Middle frontal gyrus (tissue), 1 donor: Measurements from ENCODE around the gene A4GALT.

Experiments used
- DNase-seq: peaks from one replicate; pipeline ENCODE4 v3.0.0-alpha.2; 2015; ENCODE audit warnings: low spot score; ENCODE audit errors: extremely low spot score

The A4GALT gene

DNA sequence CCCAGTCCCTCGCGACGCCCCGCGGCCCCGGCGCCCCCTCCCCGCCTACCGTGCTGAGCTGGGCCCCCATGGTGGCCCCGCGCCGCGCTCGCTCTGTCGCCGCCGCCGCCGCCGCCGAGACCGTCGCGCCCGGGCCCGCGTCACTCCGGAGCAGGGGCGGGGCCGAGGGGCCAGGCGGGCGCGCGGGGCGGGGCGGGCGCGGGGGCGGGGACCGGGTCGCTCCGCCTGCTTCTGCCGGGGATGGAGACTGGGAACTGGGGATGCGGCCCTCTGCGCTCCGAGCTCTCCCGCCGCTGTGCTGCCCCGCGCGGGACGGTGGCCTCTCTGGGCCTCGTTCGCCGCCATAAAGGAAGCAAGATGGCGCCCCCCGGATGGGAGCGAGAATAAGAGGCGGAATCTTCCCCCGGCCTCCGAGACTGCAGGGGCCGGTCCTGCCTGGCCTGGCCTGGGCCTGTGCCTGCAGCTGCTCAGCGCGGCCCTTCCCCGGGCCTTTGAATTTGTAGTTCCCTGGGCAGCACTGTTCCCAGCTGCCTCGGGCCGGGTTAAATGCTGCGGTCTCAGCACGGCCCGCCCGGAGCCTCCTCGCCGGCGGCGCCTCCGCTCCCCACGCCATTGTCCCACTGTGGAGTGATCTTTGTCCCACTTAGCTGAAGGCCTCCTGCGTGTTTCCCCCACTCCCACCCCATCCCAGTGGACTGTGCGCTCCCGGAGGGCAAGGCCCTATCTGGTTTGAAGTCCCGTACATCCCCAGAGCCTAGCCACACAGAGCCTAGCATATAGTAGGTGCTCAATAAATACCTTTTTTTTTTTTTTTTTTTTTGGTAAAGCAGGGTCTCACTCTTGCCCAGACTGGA lies 71.2 kb downstream of the A4GALT start, which contains the start of gene CYB5R3:
CYB5R3 (minus strand) TSS at position 147 of the 854 bp plus-strand sequence; CDS start at position 70, 77 bp downstream.
- DNase-seq: peak; percentile 43

GRCh38 chr22:42648368-42649245 lies 72.1 kb downstream of the A4GALT start:
- no peak for DNase-seq

GRCh38 chr22:42648017-42648367 lies 72.7 kb downstream of the A4GALT start:
- DNase-seq: no peak

DNA sequence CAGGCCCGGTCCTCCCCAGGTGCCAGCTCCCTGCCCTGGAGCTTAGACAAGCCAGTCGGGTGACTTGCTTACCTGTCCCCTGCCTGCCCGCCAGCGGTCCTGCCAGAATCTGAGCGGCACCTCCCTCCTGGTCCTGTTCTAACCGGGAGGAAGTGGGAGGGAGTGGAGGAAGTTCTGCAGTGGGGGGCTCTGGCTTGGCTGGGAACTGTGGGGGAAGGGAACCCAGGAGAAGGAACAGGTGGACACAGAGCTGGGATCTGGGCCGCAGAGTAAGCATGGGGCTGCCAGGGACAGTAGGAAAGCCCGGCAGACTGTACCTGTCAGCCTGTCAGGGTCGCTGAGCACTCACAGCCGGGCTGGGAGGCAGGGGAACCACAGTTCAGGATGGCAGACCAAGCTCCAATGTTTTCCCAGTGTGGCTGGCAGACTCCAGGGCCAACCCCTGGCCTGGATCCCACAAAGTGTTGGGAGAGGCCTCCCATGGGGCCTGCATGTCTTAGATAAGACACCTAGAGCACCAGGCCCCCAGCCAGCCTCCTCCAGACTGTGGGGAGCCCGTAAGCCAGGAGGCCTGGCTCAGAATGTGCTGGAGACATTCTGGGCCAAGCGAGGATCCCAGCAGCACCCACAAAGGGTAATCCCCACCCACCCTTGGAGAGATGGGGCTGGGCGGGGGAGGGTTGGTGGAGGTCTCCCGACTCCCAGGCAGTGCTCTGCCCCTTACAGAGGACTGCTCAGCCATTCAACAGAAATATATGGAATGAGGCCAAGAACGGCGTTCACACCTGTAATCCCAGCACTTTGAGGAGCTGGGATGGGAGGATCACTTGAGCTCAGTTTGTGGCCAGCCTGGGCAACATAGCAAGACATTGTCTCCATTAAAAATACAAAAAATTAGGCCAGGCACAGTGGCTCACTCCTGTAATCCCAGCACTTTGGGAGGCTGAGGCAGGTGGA lies 73.8 kb downstream of the A4GALT start:
- DNase-seq: no peak

DNA sequence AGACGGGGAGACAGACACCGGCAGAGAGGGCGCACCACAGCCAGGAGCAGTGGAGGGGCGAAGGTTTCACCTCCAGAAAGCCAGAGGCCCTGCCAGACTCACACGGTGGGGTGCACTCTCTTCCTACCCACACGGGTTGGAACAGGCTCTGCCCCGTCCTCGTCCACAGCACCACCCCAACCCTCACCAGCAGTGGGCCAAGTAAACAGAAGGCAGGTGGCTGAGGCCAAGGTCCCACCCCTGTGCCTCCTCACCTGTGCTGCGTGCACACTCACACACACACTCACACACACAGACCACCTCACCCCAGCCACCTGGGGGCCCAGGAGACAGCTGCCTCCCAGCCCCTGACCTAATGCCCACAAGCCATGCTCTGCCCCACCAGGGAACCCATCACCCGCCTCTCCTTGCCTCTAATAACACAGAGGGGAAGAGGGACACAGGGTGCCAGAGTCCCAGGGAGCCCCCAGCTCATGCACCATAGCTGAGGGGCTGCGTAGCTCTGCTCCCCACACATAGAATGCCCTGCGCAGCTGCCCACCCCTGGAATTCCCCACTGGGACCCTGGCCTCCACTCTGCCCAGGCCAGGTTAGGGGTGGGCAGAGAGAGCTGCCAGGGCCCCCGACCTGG lies 74.6 kb downstream of the A4GALT start:
- no peak for DNase-seq

- DNase-seq: no peak
Observed at GRCh38 chr22:42645341-42645937, 75.2 kb downstream of the A4GALT start.

GRCh38 chr22:42644422-42645340 lies 76.0 kb downstream of the A4GALT start:
- no peak for DNase-seq

DNA sequence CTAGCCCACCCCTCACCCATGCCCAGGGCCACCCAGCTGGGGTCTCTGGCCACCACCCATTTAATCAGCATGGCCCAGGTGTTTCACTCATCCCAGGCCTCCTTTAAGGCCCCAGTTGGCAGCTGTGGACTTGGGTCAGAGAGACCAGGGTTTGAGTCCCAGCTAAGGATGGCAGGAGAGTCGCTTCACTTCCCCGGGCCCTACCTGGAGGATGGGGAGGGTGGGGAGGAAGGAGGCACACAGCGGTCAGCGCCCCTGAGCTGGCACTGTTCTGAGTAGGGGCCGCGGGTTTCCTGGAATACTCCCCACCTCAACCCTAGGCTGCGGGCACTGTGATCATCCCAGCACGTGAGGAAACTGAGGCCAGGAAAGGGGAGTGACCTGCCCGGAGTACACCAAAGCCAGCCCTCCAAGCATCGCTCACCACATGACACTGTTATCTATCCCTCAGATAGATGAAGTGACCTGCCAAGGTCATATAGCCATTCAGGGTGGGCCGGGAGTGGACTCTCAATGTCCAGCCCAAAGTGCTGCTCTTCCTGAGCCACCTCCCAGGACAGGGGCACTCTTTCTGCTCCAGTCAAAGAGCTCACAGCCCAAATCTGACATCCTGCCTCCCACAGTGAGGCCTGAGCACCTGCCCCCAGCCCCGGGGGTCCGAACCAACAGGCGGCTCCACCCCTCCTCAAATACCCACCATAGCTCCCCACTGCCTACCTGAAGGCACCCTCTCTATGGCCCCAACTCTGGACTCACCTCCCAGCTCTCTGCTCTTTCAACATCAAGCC lies 76.8 kb downstream of the A4GALT start:
- DNase-seq: no peak

DNA sequence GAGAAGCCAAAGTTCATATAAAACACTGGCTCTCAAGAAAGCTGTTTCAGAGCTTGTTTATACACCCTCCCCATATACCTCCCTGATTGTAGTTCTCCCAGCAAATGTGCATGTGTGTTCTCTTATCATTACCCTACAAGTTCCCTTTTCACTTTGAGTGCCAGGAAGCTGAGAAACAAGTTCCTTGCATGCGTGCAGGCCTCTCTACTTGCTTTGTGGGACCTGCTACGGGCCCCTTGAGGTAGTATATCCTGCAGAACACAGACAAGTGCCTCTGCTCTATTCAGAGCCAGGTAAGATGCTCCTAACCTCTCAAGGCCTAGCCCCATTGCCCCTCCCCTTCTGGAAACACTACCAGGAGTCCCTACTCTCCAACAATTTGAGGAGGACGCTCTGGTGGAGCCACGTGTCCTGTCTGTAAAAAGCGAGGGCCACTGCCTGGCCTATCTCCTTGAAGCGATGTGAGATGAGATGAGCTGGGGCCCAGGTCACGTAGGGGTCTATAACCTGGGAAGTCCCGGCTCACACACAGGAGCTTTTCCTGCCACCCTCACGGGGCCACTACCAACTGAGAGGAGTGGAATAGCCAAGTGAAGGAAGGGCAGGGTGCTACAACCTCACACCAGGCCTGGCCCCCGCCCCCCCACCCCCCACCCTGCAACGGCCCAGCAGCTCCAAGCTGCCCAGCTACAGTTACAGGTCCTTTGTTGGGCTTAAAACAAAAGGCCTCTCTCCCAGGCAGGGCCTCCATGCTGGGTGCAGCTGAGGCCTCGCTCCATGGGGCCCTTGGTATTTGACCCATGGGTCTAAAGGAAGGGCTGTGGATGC lies 77.7 kb downstream of the A4GALT start:
- DNase-seq: no peak
